ENCODE data around the gene IGSF5.

DNA sequence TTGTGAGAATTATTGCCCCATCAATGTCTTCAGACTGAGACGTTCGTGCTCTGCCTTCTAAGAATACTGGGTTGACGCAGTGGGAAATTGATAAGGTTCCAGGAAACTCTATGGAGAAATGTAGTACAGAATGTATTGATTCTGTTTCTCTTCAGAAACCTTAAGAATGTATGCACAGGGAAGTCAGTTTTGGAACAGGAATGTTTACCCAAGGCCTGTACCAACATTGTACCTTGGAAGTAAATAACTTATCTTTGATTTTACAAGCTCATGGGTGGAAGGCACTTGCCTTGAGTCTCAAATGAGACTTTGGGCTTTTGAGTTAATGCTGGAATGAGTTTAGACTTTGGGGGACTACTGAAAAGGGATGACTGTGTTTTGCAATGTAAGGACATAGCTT lies 62.8 kb downstream of the IGSF5 start:
- no peak for TF ChIP-seq CTCF (conservative IDR thresholded peaks at IDR 0.05; ENCODE audit: low read depth, low read length)
- no peak for TF ChIP-seq EZH2 (IDR thresholded peaks at IDR 0.05; ENCODE audit: borderline replicate concordance, low read depth, low read length, poor library complexity, severe bottlenecking)
